Mesenchymal stem cell (in vitro differentiated cells and primary cell): ENCODE results near the gene NAPA.

Experiments
- DNase-seq: peaks from one replicate; pipeline ENCODE4 v3.0.0-alpha.2; 2013
- H2AFZ ChIP-seq: one replicate; pipeline ENCODE4 v1.6.1; 2013; ENCODE audit warnings: low read depth, mild to moderate bottlenecking, control low read depth, inconsistent platforms, low read length, moderate library complexity
- H2AK5ac ChIP-seq: 2 replicates; pipeline ENCODE4 v1.6.1; 2013; ENCODE audit warnings: low read length, moderate library complexity, mild to moderate bottlenecking, inconsistent platforms; ENCODE audit not compliant: severe bottlenecking
- H2BK120ac ChIP-seq: one replicate; pipeline ENCODE4 v1.6.1; 2013; ENCODE audit warnings: low read depth, mild to moderate bottlenecking, inconsistent platforms, low read length, moderate library complexity
- H2BK12ac ChIP-seq, 2 experiments: one replicate each; pipeline ENCODE4 v1.6.1; 2013; ENCODE audit warnings: inconsistent platforms in 2 of 2, low read length in 2 of 2, mild to moderate bottlenecking in 2 of 2, moderate library complexity in 2 of 2, control low read depth in 1 of 2
- H2BK15ac ChIP-seq: one replicate; pipeline ENCODE4 v1.6.1; 2013; ENCODE audit warnings: mild to moderate bottlenecking, low read depth, inconsistent platforms; ENCODE audit not compliant: poor library complexity, severe bottlenecking
- H2BK5ac ChIP-seq: 2 replicates; pipeline ENCODE4 v1.6.1; 2013; ENCODE audit warnings: low read depth, mild to moderate bottlenecking, low read length, control low read depth, inconsistent platforms; ENCODE audit not compliant: poor library complexity, severe bottlenecking
- H3K14ac ChIP-seq, 2 experiments: one replicate each; pipeline ENCODE4 v1.6.1; 2013; ENCODE audit warnings: inconsistent platforms in 2 of 2, low read length in 2 of 2, control low read depth in 1 of 2, mild to moderate bottlenecking in 1 of 2, moderate library complexity in 1 of 2
- H3K18ac ChIP-seq, 2 experiments: one replicate each; pipeline ENCODE4 v1.6.1; 2013; ENCODE audit warnings: inconsistent platforms in 2 of 2, low read length in 2 of 2, control low read depth in 1 of 2, low read depth in 1 of 2, mild to moderate bottlenecking in 1 of 2
- H3K23ac ChIP-seq, 2 experiments: one replicate each; pipeline ENCODE4 v1.6.1; 2013; ENCODE audit warnings: inconsistent platforms in 2 of 2, low read length in 2 of 2, mild to moderate bottlenecking in 2 of 2, moderate library complexity in 2 of 2, control low read depth in 1 of 2
- H3K27ac ChIP-seq: 2 replicates; pipeline ENCODE4 v1.5.1; 2013; ENCODE audit warnings: mild to moderate bottlenecking, moderate library complexity, low read length, control low read depth, inconsistent platforms; ENCODE audit not compliant: poor library complexity, severe bottlenecking
- H3K27me3 ChIP-seq, 2 experiments: 2 replicates each; pipeline versions ENCODE4 v1.6.1 to v1.7.0; 2013; ENCODE audit warnings: low read length in 2 of 2, mild to moderate bottlenecking in 2 of 2, moderate library complexity in 2 of 2, control low read depth in 1 of 2, inconsistent platforms in 1 of 2; ENCODE audit not compliant: control insufficient read depth in 1 of 2, insufficient read depth in 1 of 2
- H3K36me3 ChIP-seq, 2 experiments: 2 replicates each; pipeline versions ENCODE4 v1.6.1 to v1.7.0; 2013; ENCODE audit warnings: low read length in 2 of 2, control low read depth in 1 of 2, inconsistent platforms in 1 of 2, low read depth in 1 of 2, mild to moderate bottlenecking in 1 of 2; ENCODE audit not compliant: insufficient read depth in 2 of 2, control insufficient read depth in 1 of 2
- H3K4ac ChIP-seq, 2 experiments: one replicate each; pipeline ENCODE4 v1.6.1; 2013; ENCODE audit warnings: inconsistent platforms in 2 of 2, low read length in 2 of 2, mild to moderate bottlenecking in 2 of 2, moderate library complexity in 2 of 2, control low read depth in 1 of 2, low read depth in 1 of 2
- H3K4me1 ChIP-seq: 2 replicates; pipeline ENCODE4 v1.6.1; 2013; ENCODE audit warnings: low read depth, low read length, control low read depth; ENCODE audit not compliant: control insufficient read depth, insufficient read depth
- H3K4me2 ChIP-seq: 2 replicates; pipeline ENCODE4 v1.6.1; 2013; ENCODE audit warnings: low read length, mild to moderate bottlenecking, inconsistent platforms; ENCODE audit not compliant: poor library complexity, severe bottlenecking
- H3K4me3 ChIP-seq, 2 experiments: 2 replicates each; pipeline versions ENCODE4 v1.5.1 to v1.7.0; 2013; ENCODE audit warnings: low read length in 2 of 2, mild to moderate bottlenecking in 2 of 2, control low read depth in 1 of 2, low read depth in 1 of 2; ENCODE audit not compliant: insufficient read depth in 1 of 2
- H3K79me1 ChIP-seq: replicated peaks from 2 replicates; pipeline ENCODE4 v1.6.1; 2013; ENCODE audit warnings: mild to moderate bottlenecking, control low read depth, low read length, inconsistent platforms; ENCODE audit not compliant: poor library complexity, severe bottlenecking
- H3K9ac ChIP-seq: 2 replicates; pipeline ENCODE4 v1.7.0; 2013; ENCODE audit warnings: mild to moderate bottlenecking, low read length, moderate library complexity
- H3K9me3 ChIP-seq: 2 replicates; pipeline ENCODE4 v1.7.0; 2013; ENCODE audit warnings: mild to moderate bottlenecking, low read length; ENCODE audit not compliant: control insufficient read depth
- H4K8ac ChIP-seq: one replicate; pipeline ENCODE4 v1.6.1; 2013; ENCODE audit warnings: inconsistent platforms, mild to moderate bottlenecking, low read length, moderate library complexity
- H4K91ac ChIP-seq: one replicate; pipeline ENCODE4 v1.6.1; 2013; ENCODE audit warnings: mild to moderate bottlenecking, low read length, inconsistent platforms
- WGBS: methylation state at CpG from one replicate; pipeline ENCODE4 v1.1.7; 2013; ENCODE audit warnings: mixed read lengths; 5-methylcytosine and 5-hydroxymethylcytosine counted together

The NAPA gene

GRCh38 chr19:47469363-47469700, 45.5 kb downstream of the NAPA start:
- Histone ChIP-seq H3K9ac (no peak overlapping the region), H3K23ac (no peak overlapping the region), H3K36me3 (no peaks in the 10 kb centered on the region), H3K79me1 (no peaks in the 10 kb centered on the region), H3K18ac (no peak overlapping the region), H2AFZ (no peak overlapping the region), H3K14ac (no peak overlapping the region), H2BK5ac (no peak overlapping the region), H3K4me3 (no peak overlapping the region), H3K4me2 (no peak overlapping the region), H4K91ac (no peak overlapping the region), H3K4me1 (peaks cover 6% of the 10 kb centered on the region), H2BK12ac (no peak overlapping the region), H2BK15ac (no peak overlapping the region), H3K4ac (no peak overlapping the region), H4K8ac (no peak overlapping the region), H2AK5ac (no peak overlapping the region), H3K27ac (no peak overlapping the region), H2BK120ac (no peak overlapping the region), H3K27me3 (peaks cover 67 to 85% of the 10 kb centered on the region in 2 experiments), H3K9me3 (no peaks in the 10 kb centered on the region)
- 51% methylated on average over 5 of the region's 6 CpGs for WGBS
- no peak for DNase-seq

GRCh38 chr19:47467914-47468313, 46.9 kb downstream of the NAPA start:
- Histone ChIP-seq H3K4me1 (peaks cover 6% of the 10 kb centered on the region), H2AK5ac (no peak overlapping the region), H2BK15ac (no peak overlapping the region), H3K14ac (no peak overlapping the region), H3K23ac (no peak overlapping the region), H3K18ac (no peak overlapping the region), H3K27me3 (peaks cover 68 to 88% of the 10 kb centered on the region in 2 experiments), H4K8ac (no peak overlapping the region), H3K27ac (no peak overlapping the region), H2BK120ac (no peak overlapping the region), H3K79me1 (no peaks in the 10 kb centered on the region), H3K36me3 (no peaks in the 10 kb centered on the region), H2BK5ac (no peak overlapping the region), H3K9ac (no peak overlapping the region), H3K4me3 (no peak overlapping the region), H2BK12ac (no peak overlapping the region), H4K91ac (no peak overlapping the region), H3K4me2 (no peak overlapping the region), H2AFZ (no peak overlapping the region), H3K9me3 (no peaks in the 10 kb centered on the region), H3K4ac (no peak overlapping the region)
- WGBS, result 61% methylated on average over 9 of the region's 9 CpGs
- no peak for DNase-seq

- no peaks in the 10 kb centered on the region for H3K79me1 ChIP-seq
- no peak overlapping the region for H3K23ac ChIP-seq
- no peak overlapping the region for H4K8ac ChIP-seq
- no peak overlapping the region for H2BK5ac ChIP-seq
- no peak overlapping the region for H3K9ac ChIP-seq
- H3K4me3 ChIP-seq, result no peak overlapping the region
- H3K27me3 ChIP-seq, result peaks cover 60 to 80% of the 10 kb centered on the region in 2 experiments
- H2BK120ac ChIP-seq, result no peak overlapping the region
- H3K4ac ChIP-seq, result no peak overlapping the region
- WGBS, result 88% methylated on average over 27 of the region's 27 CpGs
- no peak overlapping the region for H4K91ac ChIP-seq
- H3K9me3 ChIP-seq, result no peaks in the 10 kb centered on the region
- no peak overlapping the region for H2AK5ac ChIP-seq
- DNase-seq, result no peak
- H3K4me2 ChIP-seq, result no peak overlapping the region
- no peak overlapping the region for H2BK15ac ChIP-seq
- H3K18ac ChIP-seq, result no peak overlapping the region
- no peaks in the 10 kb centered on the region for H3K4me1 ChIP-seq
- no peak overlapping the region for H3K27ac ChIP-seq
- H3K14ac ChIP-seq, result no peak overlapping the region
- no peaks in the 10 kb centered on the region for H3K36me3 ChIP-seq
- H2BK12ac ChIP-seq, result no peak overlapping the region
- no peak overlapping the region for H2AFZ ChIP-seq
Measured at GRCh38 chr19:47465957-47466356, 48.9 kb downstream of the NAPA start.

- H4K8ac ChIP-seq, result no peak overlapping the region
- no peak overlapping the region for H2BK5ac ChIP-seq
- no peak overlapping the region for H2AK5ac ChIP-seq
- H3K27me3 ChIP-seq, result peaks cover 53 to 77% of the 10 kb centered on the region in 2 experiments
- H2AFZ ChIP-seq, result no peak overlapping the region
- H2BK12ac ChIP-seq, result no peak overlapping the region
- H3K9me3 ChIP-seq, result no peaks in the 10 kb centered on the region
- no peak overlapping the region for H4K91ac ChIP-seq
- H3K4me3 ChIP-seq, result no peak overlapping the region
- no peak overlapping the region for H3K4me2 ChIP-seq
- H3K14ac ChIP-seq, result no peak overlapping the region
- H3K4me1 ChIP-seq, result no peaks in the 10 kb centered on the region
- H2BK15ac ChIP-seq, result no peak overlapping the region
- no peak overlapping the region for H3K4ac ChIP-seq
- no peak overlapping the region for H3K23ac ChIP-seq
- H3K36me3 ChIP-seq, result no peaks in the 10 kb centered on the region
- H2BK120ac ChIP-seq, result no peak overlapping the region
- DNase-seq, result no peak
- H3K27ac ChIP-seq, result no peak overlapping the region
- 77% methylated on average over 10 of the region's 10 CpGs for WGBS
- H3K9ac ChIP-seq, result no peak overlapping the region
- no peaks in the 10 kb centered on the region for H3K79me1 ChIP-seq
- no peak overlapping the region for H3K18ac ChIP-seq
Measured at GRCh38 chr19:47464675-47465419, 50.0 kb downstream of the NAPA start.
